Endothelial cell of umbilical vein (primary cell): ENCODE measurements around the gene C1orf105. TPM values are rescaled to one million over a fixed set of nuclear protein-coding genes. Genes with fewer than 3 reads are reported as not detected.

ENCODE experiments used
- BruUV-seq: library from RNA; stranded (reverse); fragments of 400-500 nt; replicated peaks from 2 replicates; lab custom pipeline; 2021; lab: Mats Ljungman, UMichigan
- CTCF ChIA-PET: fragments of 300-600, 350-600 bp; sonication (Branson Sonifier 250); formaldehyde crosslinking; loops from one replicate; lab custom pipeline; 2021; ENCODE audit warnings: antibody characterized with exemption, inconsistent platforms; lab: Charles Lee
- POLR2A ChIA-PET: fragments of 300-600, 350-600 bp; sonication (Branson Sonifier 250); formaldehyde crosslinking; loops from one replicate; lab custom pipeline; 2021; ENCODE audit warnings: antibody characterized with exemption, inconsistent platforms; lab: Charles Lee
- DNase-seq: peaks from one replicate; pipeline ENCODE4 v3.0.0-alpha.2; 2011; ENCODE audit warnings: low read depth, low spot score
- FAIRE-seq: peaks from 2 replicates; lab custom pipeline; 2011; peaks lifted over from hg19 to GRCh38; lab: Jason Lieb, UNC
- H2AFZ ChIP-seq: 2 replicates; pipeline ENCODE4 v1.6.0; 2012; ENCODE audit warnings: low read depth, low read length, control low read depth, inconsistent platforms
- H3K27ac ChIP-seq: 2 replicates; pipeline ENCODE4 v1.5.1; 2011; ENCODE audit warnings: low read depth, mild to moderate bottlenecking, control low read depth, low read length, moderate library complexity; ENCODE audit not compliant: insufficient read depth
- H3K27me3 ChIP-seq, 2 experiments: 2 replicates each; pipeline versions ENCODE4 v1.6.0 to v1.6.1; 2011; ENCODE audit warnings: low read length in 2 of 2, mixed read lengths in 1 of 2; ENCODE audit not compliant: control insufficient read depth in 2 of 2, insufficient read depth in 2 of 2
- H3K36me3 ChIP-seq, 2 experiments: 2 replicates in 1 of 2; 3 replicates in 1 of 2; pipeline ENCODE4 v1.5.1; 2011; ENCODE audit warnings: low read length in 2 of 2, mild to moderate bottlenecking in 1 of 2, moderate library complexity in 1 of 2; ENCODE audit not compliant: control insufficient read depth in 2 of 2, insufficient read depth in 2 of 2; ENCODE audit errors: extremely low read depth in 1 of 2
- H3K4me1 ChIP-seq: 3 replicates; pipeline ENCODE4 v1.5.1; 2011; ENCODE audit warnings: mild to moderate bottlenecking, low read length; ENCODE audit not compliant: control insufficient read depth, insufficient read depth; ENCODE audit errors: extremely low read depth
- H3K4me2 ChIP-seq: 2 replicates; pipeline ENCODE4 v1.6.1; 2011; ENCODE audit warnings: low read length, control low read depth, mixed read lengths; ENCODE audit not compliant: insufficient read depth
- H3K4me3 ChIP-seq, 3 experiments: fragments of 200-600 bp in 1 of 3; sonication (generic), shearing (Covaris generic) in 1 of 3; replicated peaks in 1 of 3; 2 replicates each; pipeline ENCODE4 v1.5.1; 2011 to 2016; ENCODE audit warnings: control low read depth in 3 of 3, low read length in 3 of 3, mild to moderate bottlenecking in 2 of 3, inconsistent platforms in 1 of 3, low read depth in 1 of 3, moderate library complexity in 1 of 3; ENCODE audit not compliant: insufficient read depth in 1 of 3
- H3K79me2 ChIP-seq: 2 replicates; pipeline ENCODE4 v1.6.0; 2012; ENCODE audit warnings: low read length, inconsistent platforms; ENCODE audit not compliant: control insufficient read depth, insufficient read depth
- H3K9ac ChIP-seq: replicated peaks from 2 replicates; pipeline ENCODE3; 2011; ENCODE audit warnings: low read length, control low read depth; ENCODE audit not compliant: insufficient read depth; ENCODE audit errors: extremely low read depth
- H3K9me1 ChIP-seq: replicated peaks from 3 replicates; pipeline ENCODE4 v1.6.0; 2011; ENCODE audit warnings: mild to moderate bottlenecking, low read length; ENCODE audit not compliant: control insufficient read depth, insufficient read depth; ENCODE audit errors: extremely low read depth
- H3K9me3 ChIP-seq: replicated peaks from 2 replicates; pipeline ENCODE4 v1.5.1; 2012; ENCODE audit warnings: low read length, inconsistent platforms; ENCODE audit not compliant: control insufficient read depth, insufficient read depth
- H4K20me1 ChIP-seq: replicated peaks from 2 replicates; pipeline ENCODE3; 2011; ENCODE audit warnings: mild to moderate bottlenecking, low read length; ENCODE audit not compliant: control insufficient read depth, insufficient read depth; ENCODE audit errors: extremely low read depth
- CTCF ChIP-seq, 2 donors: IDR thresholded peaks; 1 replicate in 1 of 2; 2 replicates in 1 of 2; pipeline ENCODE4 v1.5.1; 2011; ENCODE audit warnings: low read length in 2 of 2, mild to moderate bottlenecking in 2 of 2, moderate library complexity in 2 of 2, control low read depth in 1 of 2, inconsistent platforms in 1 of 2, low read depth in 1 of 2; ENCODE audit not compliant: insufficient read depth in 1 of 2; ENCODE audit errors: extremely low read depth in 1 of 2
- EZH2 ChIP-seq: IDR thresholded peaks from 2 replicates; pipeline ENCODE4 v1.6.1; 2012; ENCODE audit warnings: borderline replicate concordance, low read depth, mild to moderate bottlenecking, moderate library complexity, low read length, inconsistent platforms; ENCODE audit not compliant: severe bottlenecking
- FOS ChIP-seq: IDR thresholded peaks from 2 replicates; pipeline ENCODE4 v1.6.1; 2011; ENCODE audit warnings: mild to moderate bottlenecking, low read length, moderate library complexity, borderline replicate concordance; ENCODE audit not compliant: insufficient read depth
- GATA2 ChIP-seq: IDR thresholded peaks from 2 replicates; pipeline ENCODE4 v1.7.0; 2011; ENCODE audit warnings: low read depth, mild to moderate bottlenecking, moderate library complexity, mixed read lengths, low read length; ENCODE audit not compliant: insufficient read length, insufficient read depth
- JUN ChIP-seq: IDR thresholded peaks from 2 replicates; pipeline ENCODE4 v1.6.1; 2011; ENCODE audit warnings: borderline replicate concordance, low read depth; ENCODE audit not compliant: insufficient read length, insufficient read depth
- MAX ChIP-seq: IDR thresholded peaks from 2 replicates; pipeline ENCODE4 v1.6.1; 2011; ENCODE audit not compliant: insufficient read depth, insufficient read length
- MYC ChIP-seq: IDR thresholded peaks from one replicate; pipeline ENCODE4 v1.6.1; 2011; ENCODE audit warnings: mild to moderate bottlenecking, low read depth, low read length
- POLR2A ChIP-seq: IDR thresholded peaks from 2 replicates; pipeline ENCODE4 v1.6.1; 2012; ENCODE audit warnings: low read depth, mild to moderate bottlenecking, control low read depth, low read length
- POLR2AphosphoS5 ChIP-seq: IDR thresholded peaks from 2 replicates; pipeline ENCODE4 v1.6.1; 2012; ENCODE audit warnings: low read depth, mild to moderate bottlenecking, control low read depth, low read length, moderate library complexity; ENCODE audit not compliant: insufficient read depth
- dilution Hi-C: fragments of 300-500 bp; cut with MboI; formaldehyde crosslinking; loops from one replicate; pipeline ENCODE4 v1.15.0; 2019; ENCODE audit warnings: low sequenced_read_pairs; ENCODE audit not compliant: extremely low pct_ligation_motif_present
- intact Hi-C: fragments of 100-400 bp; cut with micrococcal nuclease; formaldehyde crosslinking; loops from one replicate; pipeline ENCODE4 v1.10.0; 2022
- polyA plus RNA-seq, 4 experiments: library from polyadenylated mRNA; depleted of rRNA in 3 of 4; stranded (reverse) in 3 of 4; unstranded in 1 of 4; fragments of >200 nt; gene quantifications; 2 replicates each; pipeline versions ENCODE4 v1.2.1 to v1.2.3, GENCODE V29; 2011 to 2012; ENCODE audit warnings: missing spikeins in 1 of 4
- total RNA-seq: library from RNA; stranded (reverse); gene quantifications from 2 replicates; pipeline ENCODE4 v1.2.3, GENCODE V29; 2021

The C1orf105 gene
- total and polyA plus RNA-seq, 2 donors (not counting 3 experiments of a cell fraction or from before 2014, with no cell fraction given) = not detected

GRCh38 chr1:172468296-172468695 lies 47.8 kb downstream of the C1orf105 start:
- intact Hi-C loops = no loop called here
- no peaks in the 10 kb centered on the region for H4K20me1 ChIP-seq
- no peaks in the 10 kb centered on the region for H3K36me3 ChIP-seq
- dilution Hi-C loops = no loop called here
- H3K79me2 ChIP-seq = no peaks in the 10 kb centered on the region
- ChIA-PET POLR2A (no interaction called here), CTCF (interaction anchor here (1.3 to 2.2 kb wide), 3 partner anchors 17 to 249 kb away, joined by 3 to 6 read pairs (median 4); no protein-coding TSS in a partner anchor)
- H3K9me1 ChIP-seq = no peaks in the 10 kb centered on the region
- no peak overlapping the region for H3K4me2 ChIP-seq
- TF ChIP-seq GATA2 (no peak), FOS (no peak), EZH2 (no peak), POLR2AphosphoS5 (no peak), MAX (no peak), MYC (no peak)
- no peaks in the 10 kb centered on the region for H3K9me3 ChIP-seq
- H3K4me1 ChIP-seq = no peaks in the 10 kb centered on the region
- BruUV-seq = no TSS peak
- no peak overlapping the region for H2AFZ ChIP-seq
- no peak for FAIRE-seq
- DNase-seq = no peak
- H3K4me3 ChIP-seq = no peak overlapping the region
- peaks cover 2 to 3% of the 10 kb centered on the region in 2 experiments for H3K27me3 ChIP-seq
- no peak overlapping the region for H3K9ac ChIP-seq
- no peak overlapping the region for H3K27ac ChIP-seq

GRCh38 chr1:172469717-172470116 lies 49.2 kb downstream of the C1orf105 start:
- Histone ChIP-seq H4K20me1 (no peaks in the 10 kb centered on the region), H3K9ac (no peak overlapping the region), H3K9me3 (no peaks in the 10 kb centered on the region), H3K27me3 (peaks cover 7 to 9% of the 10 kb centered on the region in 2 experiments), H3K79me2 (no peaks in the 10 kb centered on the region), H3K27ac (no peak overlapping the region), H2AFZ (no peak overlapping the region), H3K4me1 (no peaks in the 10 kb centered on the region), H3K36me3 (no peaks in the 10 kb centered on the region), H3K4me2 (no peak overlapping the region), H3K9me1 (no peaks in the 10 kb centered on the region), H3K4me3 (no peak overlapping the region)
- intact Hi-C loops (no loop called here), dilution Hi-C loops (no loop called here)
- BruUV-seq = no TSS peak
- ChIA-PET CTCF (interaction anchor here (0.6 kb wide), 1 partner anchor 41 kb away, joined by 4 read pairs; no protein-coding TSS in a partner anchor), POLR2A (no interaction called here)
- DNase-seq (no peak), FAIRE-seq (no peak)
- TF ChIP-seq MYC (no peak), POLR2A (no peak), JUN (no peak), FOS (no peak), CTCF (IDR thresholded peaks at IDR 0.05; ENCODE audit: extremely low read depth in 1 of 2, insufficient read depth in 1 of 2, low read depth in 1 of 2, low read length in 2 of 2) (no peak), MAX (no peak), POLR2AphosphoS5 (no peak), EZH2 (no peak), GATA2 (no peak)
